H1 (cell line): ENCODE measurements around the gene ATL3. TPM values are rescaled to one million over a fixed set of nuclear protein-coding genes. Genes with fewer than 3 reads are reported as not detected.

ENCODE experiments used
- CTCF ChIA-PET: fragments of 300-600 bp; sonication (Branson Sonifier 250); formaldehyde crosslinking; loops from one replicate; lab custom pipeline; 2021; ENCODE audit not compliant: partially characterized antibody; lab: Charles Lee
- POLR2A ChIA-PET: fragments of 300-600 bp; sonication (Branson Sonifier 250); formaldehyde crosslinking; loops from one replicate; lab custom pipeline; 2021; ENCODE audit warnings: inconsistent platforms; ENCODE audit not compliant: partially characterized antibody; lab: Charles Lee
- DNase-seq, 2 experiments: peaks; one replicate each; pipeline versions ENCODE4 v3.0.0 to v3.0.0-alpha.2; 2010 to 2022; ENCODE audit warnings: low spot score in 2 of 2, low read depth in 1 of 2, mixed read lengths in 1 of 2
- FAIRE-seq: peaks from 2 replicates; lab custom pipeline; 2011; peaks lifted over from hg19 to GRCh38; lab: Jason Lieb, UNC
- H2AFZ ChIP-seq: 2 replicates; pipeline ENCODE4 v1.8.1; 2012; ENCODE audit warnings: low read length, inconsistent platforms
- H2AK5ac ChIP-seq: 2 replicates; pipeline ENCODE4 v1.6.1; 2013; ENCODE audit warnings: low read depth, low read length
- H2BK120ac ChIP-seq: replicated peaks from 2 replicates; pipeline ENCODE3; 2013; ENCODE audit warnings: low read depth, low read length, inconsistent platforms
- H2BK12ac ChIP-seq: 2 replicates; pipeline ENCODE4 v1.6.1; 2013; ENCODE audit warnings: low read depth, low read length
- H2BK15ac ChIP-seq: 2 replicates; pipeline ENCODE4 v1.6.1; 2013; ENCODE audit warnings: low read length
- H2BK20ac ChIP-seq: 2 replicates; pipeline ENCODE4 v1.6.1; 2013; ENCODE audit warnings: low read length
- H2BK5ac ChIP-seq: 2 replicates; pipeline ENCODE4 v1.6.1; 2013; ENCODE audit warnings: low read depth, low read length
- H3K14ac ChIP-seq: 2 replicates; pipeline ENCODE4 v1.6.1; 2013; ENCODE audit warnings: inconsistent platforms; ENCODE audit not compliant: insufficient read length
- H3K18ac ChIP-seq: 2 replicates; pipeline ENCODE4 v1.6.1; 2013; ENCODE audit warnings: low read length; ENCODE audit errors: extremely low read depth
- H3K23ac ChIP-seq: 2 replicates; pipeline ENCODE4 v1.6.1; 2013; ENCODE audit warnings: inconsistent platforms; ENCODE audit not compliant: insufficient read length
- H3K23me2 ChIP-seq: 2 replicates; pipeline ENCODE4 v1.6.1; 2013; ENCODE audit warnings: low read depth, low read length
- H3K27ac ChIP-seq: 2 replicates; pipeline ENCODE4 v1.6.1; 2011; ENCODE audit warnings: low read depth, low read length, inconsistent platforms
- H3K27me3 ChIP-seq, 4 experiments: replicated peaks in 1 of 4; 1 replicate in 1 of 4; 2 replicates in 3 of 4; pipeline versions ENCODE4 v1.6.1 to v1.8.1; 2011 to 2013; ENCODE audit warnings: low read length in 3 of 4, mild to moderate bottlenecking in 3 of 4, inconsistent platforms in 2 of 4, mixed read lengths in 2 of 4, moderate library complexity in 1 of 4; ENCODE audit not compliant: control insufficient read depth in 3 of 4, insufficient read depth in 3 of 4; ENCODE audit errors: extremely low read depth in 1 of 4
- H3K36me3 ChIP-seq, 4 experiments: 2 replicates each; pipeline versions ENCODE4 v1.6.1 to v1.8.1; 2011 to 2013; ENCODE audit warnings: mild to moderate bottlenecking in 4 of 4, low read length in 3 of 4, moderate library complexity in 2 of 4, control low read depth in 1 of 4, inconsistent platforms in 1 of 4; ENCODE audit not compliant: insufficient read depth in 4 of 4, control insufficient read depth in 2 of 4
- H3K4ac ChIP-seq: replicated peaks from 2 replicates; pipeline ENCODE3; 2013; ENCODE audit warnings: low read length, low read depth, mixed read lengths, inconsistent platforms; ENCODE audit not compliant: insufficient read length
- H3K4me1 ChIP-seq, 4 experiments: replicated peaks in 1 of 4; 1 replicate in 1 of 4; 2 replicates in 3 of 4; pipeline versions ENCODE4 v1.6.1 to v1.8.1; 2011 to 2013; ENCODE audit warnings: low read length in 3 of 4, inconsistent platforms in 2 of 4, mixed read lengths in 1 of 4; ENCODE audit not compliant: insufficient read depth in 4 of 4, control insufficient read depth in 3 of 4
- H3K4me2 ChIP-seq, 2 experiments: 2 replicates each; pipeline versions ENCODE4 v1.6.1 to v1.8.1; 2011 to 2013; ENCODE audit warnings: low read depth in 2 of 2, low read length in 2 of 2, control low read depth in 1 of 2, inconsistent platforms in 1 of 2, mild to moderate bottlenecking in 1 of 2; ENCODE audit not compliant: insufficient read depth in 1 of 2
- H3K4me3 ChIP-seq, 4 experiments: fragments of 200-600, 300-600 bp in 1 of 4; sonication (generic), shearing (Covaris generic), sonication (Bioruptor Twin) in 1 of 4; 2 replicates each; pipeline versions ENCODE4 v1.5.1 to v1.8.1; 2011 to 2016; ENCODE audit warnings: low read length in 4 of 4, low read depth in 3 of 4, control low read depth in 2 of 4, inconsistent platforms in 2 of 4, mild to moderate bottlenecking in 2 of 4, mixed read lengths in 1 of 4, moderate library complexity in 1 of 4; ENCODE audit not compliant: insufficient read depth in 2 of 4; ENCODE audit errors: extremely low read depth in 1 of 4
- H3K56ac ChIP-seq: replicated peaks from 2 replicates; pipeline ENCODE3; 2013; ENCODE audit warnings: low read depth, mild to moderate bottlenecking, mixed read lengths, low read length, inconsistent platforms; ENCODE audit not compliant: insufficient read length
- H3K79me1 ChIP-seq: 2 replicates; pipeline ENCODE4 v1.6.1; 2013; ENCODE audit warnings: low read depth, low read length, control low read depth
- H3K79me2 ChIP-seq, 2 experiments: 2 replicates each; pipeline versions ENCODE4 v1.6.1 to v1.8.1; 2012 to 2013; ENCODE audit warnings: low read length in 2 of 2, mild to moderate bottlenecking in 2 of 2, inconsistent platforms in 1 of 2; ENCODE audit not compliant: insufficient read depth in 2 of 2, control insufficient read depth in 1 of 2
- H3K9ac ChIP-seq, 4 experiments: replicated peaks in 1 of 4; 1 replicate in 1 of 4; 2 replicates in 3 of 4; pipeline versions ENCODE4 v1.6.1 to v1.8.1; 2011 to 2013; ENCODE audit warnings: low read depth in 3 of 4, low read length in 3 of 4, control low read depth in 2 of 4, mild to moderate bottlenecking in 2 of 4, moderate library complexity in 2 of 4, inconsistent platforms in 1 of 4; ENCODE audit errors: extremely low read depth in 1 of 4
- H3K9me3 ChIP-seq, 2 experiments: 2 replicates each; pipeline versions ENCODE4 v1.6.1 to v1.8.1; 2012 to 2013; ENCODE audit warnings: mild to moderate bottlenecking in 2 of 2, moderate library complexity in 2 of 2, control low read depth in 1 of 2, inconsistent platforms in 1 of 2, low read depth in 1 of 2, low read length in 1 of 2, mixed read lengths in 1 of 2; ENCODE audit not compliant: insufficient read depth in 2 of 2
- H4K20me1 ChIP-seq, 2 experiments: replicated peaks in 1 of 2; 2 replicates each; pipeline versions ENCODE3 to v1.8.1; 2011 to 2013; ENCODE audit warnings: inconsistent platforms in 2 of 2, low read length in 2 of 2, mild to moderate bottlenecking in 1 of 2; ENCODE audit not compliant: insufficient read depth in 2 of 2, control insufficient read depth in 1 of 2
- H4K5ac ChIP-seq: 2 replicates; pipeline ENCODE4 v1.6.1; 2013; ENCODE audit warnings: low read length, low read depth, mixed read lengths, inconsistent platforms; ENCODE audit not compliant: insufficient read length
- H4K8ac ChIP-seq: 2 replicates; pipeline ENCODE4 v1.8.0; 2013; ENCODE audit warnings: mild to moderate bottlenecking, moderate library complexity, low read length, inconsistent platforms; ENCODE audit not compliant: insufficient read depth; ENCODE audit errors: extremely low read depth
- H4K91ac ChIP-seq: replicated peaks from 2 replicates; pipeline ENCODE3; 2013; ENCODE audit warnings: low read length, mixed read lengths, inconsistent platforms; ENCODE audit not compliant: insufficient read length
- CEBPB ChIP-seq: IDR thresholded peaks from 2 replicates; pipeline ENCODE4 v1.6.1; 2012; ENCODE audit warnings: low read depth, low read length
- E2F6 ChIP-seq: IDR thresholded peaks from 2 replicates; pipeline ENCODE4 v1.6.1; 2012; ENCODE audit warnings: inconsistent platforms
- HDAC2 ChIP-seq, 2 experiments: fragments of 300-600 bp in 1 of 2; sonication (generic) in 1 of 2; IDR thresholded peaks; 2 replicates each; pipeline ENCODE4 v1.6.1; 2011 to 2012; ENCODE audit warnings: low read depth in 2 of 2, low read length in 2 of 2, mild to moderate bottlenecking in 2 of 2, moderate library complexity in 2 of 2, borderline replicate concordance in 1 of 2, inconsistent platforms in 1 of 2
- KDM1A ChIP-seq: fragments of 200-600, 300-600 bp; sonication (generic); IDR thresholded peaks from 2 replicates; pipeline ENCODE4 v1.7.1; 2016; ENCODE audit warnings: mild to moderate bottlenecking, low read length, borderline replicate concordance
- NANOG ChIP-seq: IDR thresholded peaks from 2 replicates; pipeline ENCODE4 v1.6.1; 2011; ENCODE audit warnings: low read length, low read depth, mild to moderate bottlenecking, inconsistent platforms; ENCODE audit not compliant: insufficient read depth, poor library complexity, severe bottlenecking
- NRF1 ChIP-seq: IDR thresholded peaks from 2 replicates; pipeline ENCODE4 v1.6.1; 2011; ENCODE audit warnings: mild to moderate bottlenecking, low read depth, low read length, improper control_type of control experiment
- RNF2 ChIP-seq: fragments of 200-900, 300-1000 bp; sonication (generic); IDR thresholded peaks from 2 replicates; pipeline ENCODE4 v1.7.1; 2016; ENCODE audit warnings: borderline replicate concordance, low read depth, mild to moderate bottlenecking, antibody characterized with exemption, low read length; ENCODE audit not compliant: poor library complexity, severe bottlenecking; ENCODE audit errors: missing control alignments
- SIN3A ChIP-seq, 2 experiments: IDR thresholded peaks in 1 of 2; conservative IDR thresholded peaks in 1 of 2; 2 replicates each; pipeline ENCODE4 v1.6.1; 2011 to 2012; ENCODE audit warnings: low read length in 2 of 2, improper control_type of control experiment in 1 of 2, low read depth in 1 of 2, mild to moderate bottlenecking in 1 of 2
- SP2 ChIP-seq: IDR thresholded peaks from 2 replicates; pipeline ENCODE4 v1.6.1; 2012; ENCODE audit warnings: mild to moderate bottlenecking, low read length, inconsistent platforms
- TAF1 ChIP-seq: IDR thresholded peaks from 2 replicates; pipeline ENCODE4 v1.6.1; 2011; ENCODE audit warnings: mild to moderate bottlenecking, low read depth, low read length
- WGBS, 2 experiments: shearing (Covaris generic) in 1 of 2; methylation state at CpG; one replicate each; pipeline versions ENCODE4 v1.1.6 to v1.1.7; 2013 to 2015; ENCODE audit warnings: low lambda C conversion rate in 2 of 2, mixed read lengths in 2 of 2, inconsistent platforms in 1 of 2, low coverage in 1 of 2, missing lambda C conversion rate in 1 of 2; ENCODE audit not compliant: insufficient replicate concordance in 2 of 2, insufficient coverage in 1 of 2, insufficient read length in 1 of 2; ENCODE audit errors: extremely low coverage in 1 of 2, missing lambda C conversion rate in 1 of 2; 5-methylcytosine and 5-hydroxymethylcytosine counted together
- polyA plus RNA-seq, 7 experiments: library from polyadenylated mRNA; depleted of rRNA in 3 of 7; stranded (reverse) in 5 of 7; unstranded in 2 of 7; fragments of >200 nt in 5 of 7; fragments of 200-250 nt in 2 of 7; gene quantifications; 1 replicate in 5 of 7; 2 replicates in 1 of 7; 4 replicates in 1 of 7; pipeline versions ENCODE4 v1.2.1 to v1.2.3, GENCODE V29; 2011 to 2013; ENCODE audit warnings: missing spikeins in 2 of 7, mixed read lengths in 2 of 7
- total RNA-seq: library from RNA; stranded (reverse); fragmentation: NEBNext Ultra II Directional; extraction: Animal tissue kit (Norgen Biotek cat#: 25700); gene quantifications from 2 replicates; pipeline ENCODE4 v1.2.1, GENCODE V29; 2021

The ATL3 gene
- total and polyA plus RNA-seq, 2 of the 8 experiments (the other 6 are each of a cell fraction or from before 2014, with no cell fraction given), result 7.8 to 24.5 TPM

- Histone ChIP-seq H3K18ac (no peak overlapping the region), H2BK5ac (no peak overlapping the region), H3K4me2 (no peak overlapping the region), H3K27ac (no peak overlapping the region), H2BK20ac (no peak overlapping the region), H2BK12ac (no peak overlapping the region), H3K4ac (no peak overlapping the region), H3K27me3 (no peaks in the 10 kb centered on the region), H4K20me1 (peaks cover 7% of the 10 kb centered on the region in 2 experiments), H2AFZ (no peak overlapping the region), H2BK15ac (no peak overlapping the region), H3K79me1 (peaks cover 4% of the 10 kb centered on the region), H3K4me1 (peaks cover 0 to 8% (median 2%) of the 10 kb centered on the region in 4 experiments; a peak in 3 of 7 replicates), H3K23ac (no peak overlapping the region), H4K91ac (no peak overlapping the region), H4K8ac (no peak overlapping the region), H3K23me2 (no peaks in the 10 kb centered on the region), H3K9me3 (no peaks in the 10 kb centered on the region), H4K5ac (no peak overlapping the region), H2BK120ac (no peak overlapping the region), H3K36me3 (no peaks in the 10 kb centered on the region; a peak in 1 of 8 replicates), H3K79me2 (peaks cover 12 to 82% of the 10 kb centered on the region in 2 experiments), H3K14ac (no peak overlapping the region), H3K9ac (no peak overlapping the region), H2AK5ac (no peak overlapping the region), H3K56ac (no peak overlapping the region), H3K4me3 (no peak overlapping the region)
- WGBS, 2 experiments, result 81% methylated on average over 11 of the region's 11 CpGs; no CpG with 5 or more reads in 1 of the 2 experiments
- ChIA-PET CTCF (interaction anchor here (0.7 to 1.2 kb wide), 3 partner anchors 9 to 17 kb away, joined by 3 to 5 read pairs (median 3); no protein-coding TSS in a partner anchor), POLR2A (interaction anchor here (1.0 kb wide), 1 partner anchor 20 kb away, joined by 3 read pairs; no protein-coding TSS in a partner anchor)
- DNase-seq (no peak), FAIRE-seq (no peak)
- TF ChIP-seq NANOG (no peak), HDAC2 (IDR thresholded peaks at IDR 0.05; ENCODE audit: borderline replicate concordance in 1 of 2, low read depth in 2 of 2, low read length in 2 of 2) (no peak), CEBPB (no peak), TAF1 (no peak), NRF1 (no peak), SP2 (no peak), KDM1A (no peak), SIN3A (conservative IDR thresholded peaks at IDR 0.05 in 1 of 2, IDR thresholded peaks at IDR 0.05 in 1 of 2; ENCODE audit: low read depth in 1 of 2, low read length in 2 of 2) (no peak), RNF2 (no peak), E2F6 (no peak)
These were observed 28.0 kb upstream of the ATL3 start for GRCh38 chr11:63698976-63699733.
